GM19324 (cell line): ENCODE results near the gene ANKRD9.
"Not testable (repeated sequence)": the region's sequence is repeated elsewhere in the genome, so short reads cannot be mapped to it uniquely, and the experiment has no call there.

Experiments used
- ATAC-seq: cut with Tn5 transposase; IDR thresholded peaks from one replicate; pipeline ENCODE4 v1.9.1; 2021; ENCODE audit warnings: mild to moderate bottlenecking, moderate library complexity; ENCODE audit not compliant: unreplicated experiment, low FRiP score

ANKRD9 gene

DNA sequence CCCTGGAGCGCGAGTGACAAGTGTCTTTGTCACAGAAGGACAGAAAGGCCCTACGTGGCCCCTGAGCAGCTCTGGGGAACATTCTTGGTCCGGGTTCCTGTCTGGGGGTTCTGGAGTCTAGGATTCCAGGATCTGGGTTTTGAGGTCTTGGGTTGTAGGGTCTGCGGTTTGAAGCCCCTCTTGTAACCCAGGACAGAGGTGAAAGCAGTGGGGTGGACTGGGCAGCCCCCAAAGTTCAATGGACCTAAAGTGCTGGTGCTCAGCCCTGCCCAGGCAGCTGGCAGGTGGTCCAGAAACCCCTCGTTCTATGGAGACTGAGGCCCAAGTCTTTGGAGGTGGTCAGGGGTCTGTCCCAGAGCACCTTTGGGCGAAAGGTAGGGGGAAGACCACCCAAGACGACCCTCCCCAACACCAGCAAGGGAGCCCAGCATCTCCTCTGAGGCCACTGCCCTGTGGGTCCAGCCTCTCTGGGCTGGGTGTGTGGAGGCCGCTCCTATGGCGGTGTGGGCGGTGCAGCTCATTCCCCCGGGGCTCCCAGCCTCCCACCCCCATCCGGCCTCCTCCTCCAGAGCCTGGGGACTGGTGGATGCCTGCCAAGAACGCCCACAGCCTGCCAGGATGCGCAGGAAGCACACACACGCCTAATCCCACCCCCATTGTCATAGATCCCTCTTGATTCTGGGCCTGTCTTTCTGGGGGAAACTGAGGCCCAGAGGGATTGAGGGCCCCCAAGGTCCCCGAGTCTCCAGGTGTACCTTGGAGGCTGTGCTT, 30.2 kb upstream of the ANKRD9 start:
- no peak for ATAC-seq

DNA sequence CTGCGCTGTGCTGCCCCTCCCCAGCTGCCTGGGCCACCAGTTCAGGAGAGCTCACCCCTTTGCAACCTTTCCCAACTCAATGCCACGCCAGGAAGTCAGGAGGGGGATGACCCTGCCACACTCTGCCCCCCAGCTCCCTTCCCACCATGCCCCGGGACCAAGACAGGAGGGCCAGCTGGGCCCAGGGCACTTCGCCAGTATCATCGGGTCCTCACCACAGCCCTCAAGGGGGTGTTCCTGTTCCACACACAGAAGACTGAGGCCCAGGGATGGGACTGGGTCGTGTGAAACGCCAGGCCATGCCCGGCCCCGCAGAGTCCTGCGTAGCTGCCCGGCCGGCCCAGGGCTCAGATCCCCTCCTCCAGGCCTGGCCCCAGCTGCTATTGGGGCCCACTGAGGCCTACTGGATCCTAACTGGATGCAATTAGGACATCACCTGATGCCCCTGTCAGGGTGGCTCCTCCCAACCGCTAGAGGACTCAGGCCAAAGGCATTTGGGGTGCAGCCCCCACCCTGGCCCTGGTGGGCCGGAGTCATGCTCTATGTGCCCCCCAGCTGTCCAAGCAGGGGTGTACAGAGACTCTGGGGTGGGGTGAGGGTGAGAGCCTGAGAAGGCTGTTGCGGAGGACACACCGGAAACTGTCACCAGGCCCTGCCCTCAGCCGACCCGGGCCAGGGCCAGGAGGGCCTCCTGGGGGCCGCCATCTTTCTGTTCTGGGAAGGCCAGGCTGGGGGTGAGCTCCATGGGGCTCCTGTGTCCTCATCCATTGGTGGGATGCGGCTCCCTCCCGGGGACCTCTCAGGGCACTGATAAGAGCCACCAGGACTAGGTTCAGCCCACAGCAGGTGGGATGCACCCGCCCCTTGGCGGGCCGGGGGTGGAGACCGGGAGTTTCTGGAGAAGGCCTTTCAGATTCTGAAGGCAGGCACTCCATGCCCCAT, 29.3 kb upstream of the ANKRD9 start:
- no peak for ATAC-seq

DNA sequence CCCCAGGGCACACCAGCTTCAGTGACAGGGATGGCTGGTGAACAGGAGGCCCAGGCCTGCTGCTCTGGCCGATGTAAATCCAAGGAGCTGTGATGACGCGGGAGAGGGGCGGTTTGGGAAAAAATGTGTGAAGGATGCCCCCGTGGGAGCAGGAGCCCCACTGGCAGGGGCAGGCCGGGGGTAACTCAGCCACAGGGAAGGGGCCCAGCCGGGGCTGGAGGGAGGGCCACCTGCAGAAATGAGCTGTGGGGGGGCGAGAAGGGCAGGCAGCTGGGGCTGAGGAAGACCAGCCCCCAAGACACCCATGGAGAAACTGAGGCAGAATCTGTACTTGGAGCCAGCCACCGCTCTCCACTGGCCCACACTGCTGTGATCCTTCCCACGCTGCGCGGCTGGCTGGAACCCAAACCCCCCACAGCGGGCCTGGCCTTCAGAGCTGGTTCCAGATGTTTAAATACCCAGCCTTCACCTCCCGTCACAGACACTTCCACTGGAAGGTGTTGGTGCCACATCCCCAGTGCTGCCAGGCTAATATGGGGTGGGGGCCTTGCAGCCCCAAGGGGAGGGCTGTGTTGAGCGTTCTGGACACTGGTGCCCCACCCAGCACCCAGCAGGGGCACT, 28.5 kb upstream of the ANKRD9 start:
- ATAC-seq, result no peak

DNA sequence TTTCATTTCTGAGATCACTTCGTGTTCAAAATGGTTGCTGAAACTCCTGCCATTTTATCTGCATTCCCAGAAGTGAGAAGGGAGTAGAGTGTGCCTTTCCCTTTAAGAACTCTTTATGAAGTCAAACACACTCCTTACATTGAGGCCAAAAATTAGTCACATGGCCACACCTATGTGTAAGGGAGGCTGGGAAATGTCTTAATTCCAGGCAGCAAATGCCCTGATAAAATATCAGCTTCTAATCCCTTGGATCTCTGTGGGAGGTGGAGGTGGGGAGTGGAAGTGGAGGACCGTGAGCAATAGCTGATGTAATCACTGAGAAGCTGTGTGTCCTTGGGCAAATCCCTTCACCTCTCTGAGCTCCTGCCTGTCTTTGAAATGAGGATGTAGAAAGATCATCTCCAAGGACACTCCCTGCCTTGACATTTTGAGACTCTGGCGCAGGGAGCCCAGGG, 22.7 kb upstream of the ANKRD9 start:
- ATAC-seq, result no peak

DNA sequence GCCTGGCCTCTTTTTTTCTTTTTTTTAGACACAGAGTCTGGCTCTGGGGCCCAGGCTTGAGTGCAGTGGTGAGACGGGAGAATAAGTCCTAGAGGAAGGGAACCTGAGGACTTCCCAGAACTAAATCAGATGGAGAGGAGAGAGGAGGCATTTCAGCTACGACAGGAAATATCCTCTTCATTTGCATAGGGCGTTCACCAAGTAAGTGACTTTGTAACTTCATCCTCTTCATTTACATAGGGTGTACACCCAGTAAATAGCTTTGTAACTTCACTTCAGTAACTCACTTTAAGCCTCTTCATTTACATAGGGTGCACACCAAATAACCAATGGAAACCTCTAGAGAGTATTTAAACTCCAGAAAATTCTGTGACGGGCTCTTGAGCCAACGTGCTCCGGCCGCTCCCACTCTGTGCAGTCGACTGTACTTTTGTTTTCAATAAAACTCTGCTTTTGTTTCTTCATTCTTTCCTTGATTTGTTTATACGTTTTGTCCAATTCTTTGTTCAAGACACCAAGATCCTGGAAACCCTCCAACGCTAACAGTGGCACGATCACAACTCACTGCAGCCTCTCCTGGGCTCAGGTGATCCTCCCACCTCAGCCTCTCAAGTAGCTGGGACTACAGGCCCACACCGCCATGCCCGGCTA, 21.4 kb upstream of the ANKRD9 start:
- ATAC-seq, result no peak

DNA sequence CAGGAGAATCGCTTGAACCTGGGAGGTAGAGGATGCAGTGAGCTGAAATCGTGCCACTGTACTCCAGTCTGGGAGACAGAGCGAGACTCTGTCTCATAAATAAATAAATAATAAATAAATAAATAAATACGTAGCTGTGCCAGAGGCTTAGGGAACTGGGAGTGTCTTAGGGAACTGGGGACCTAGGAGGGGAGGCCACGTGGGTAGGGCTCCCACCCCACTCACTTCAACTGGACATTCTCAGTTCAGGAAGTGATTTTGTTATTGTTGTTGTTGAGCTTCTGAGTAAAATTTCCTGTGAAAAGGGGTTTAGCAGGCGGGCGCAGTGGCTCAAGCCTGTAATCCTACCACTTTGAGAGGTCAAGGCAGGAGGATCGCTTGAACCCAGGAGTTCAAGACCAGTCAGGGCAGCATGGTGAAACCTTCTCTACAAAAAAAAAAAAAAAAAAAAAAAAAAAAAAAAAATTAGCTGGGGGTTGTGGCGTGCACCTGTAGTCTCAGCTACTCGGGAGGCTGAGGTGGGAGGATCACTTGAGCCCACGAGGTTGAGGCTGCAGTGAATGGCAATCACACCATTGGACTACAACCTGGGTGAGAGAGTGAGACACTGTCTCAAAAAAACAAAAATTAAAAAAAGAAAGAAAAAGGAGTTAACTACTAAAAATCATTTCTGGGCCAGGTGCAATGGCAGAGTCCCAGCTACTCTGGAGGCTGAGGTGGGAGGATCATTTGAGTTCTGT, 19.0 kb upstream of the ANKRD9 start:
- ATAC-seq, result no peak

DNA sequence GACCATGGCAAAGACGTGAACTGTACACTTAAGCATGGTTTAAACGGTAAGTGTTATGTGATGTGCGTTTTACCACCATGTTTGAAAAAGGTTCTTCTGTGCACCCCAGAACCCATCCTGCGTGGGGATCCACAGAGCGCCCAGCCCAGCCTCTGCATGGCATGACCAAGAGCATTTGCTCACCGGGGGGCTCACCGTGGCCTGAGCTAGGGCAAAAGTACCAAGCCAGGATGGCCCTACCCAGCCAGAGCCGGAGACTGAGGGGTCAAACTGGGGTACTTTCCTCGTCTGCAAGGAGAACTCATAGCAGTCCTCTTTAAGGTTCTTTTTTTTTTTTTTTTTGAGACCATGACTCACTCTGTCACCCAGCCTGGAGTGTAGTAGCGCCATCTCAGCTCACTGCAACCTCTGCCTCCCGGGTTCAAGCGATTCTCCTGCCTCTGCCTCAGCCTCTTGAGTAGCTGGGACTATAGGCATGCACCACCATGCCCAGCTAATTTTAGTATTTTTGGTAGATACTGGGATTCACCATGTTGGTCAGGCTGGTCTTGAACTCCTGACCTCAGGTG, 16.4 kb upstream of the ANKRD9 start:
- no peak for ATAC-seq

DNA sequence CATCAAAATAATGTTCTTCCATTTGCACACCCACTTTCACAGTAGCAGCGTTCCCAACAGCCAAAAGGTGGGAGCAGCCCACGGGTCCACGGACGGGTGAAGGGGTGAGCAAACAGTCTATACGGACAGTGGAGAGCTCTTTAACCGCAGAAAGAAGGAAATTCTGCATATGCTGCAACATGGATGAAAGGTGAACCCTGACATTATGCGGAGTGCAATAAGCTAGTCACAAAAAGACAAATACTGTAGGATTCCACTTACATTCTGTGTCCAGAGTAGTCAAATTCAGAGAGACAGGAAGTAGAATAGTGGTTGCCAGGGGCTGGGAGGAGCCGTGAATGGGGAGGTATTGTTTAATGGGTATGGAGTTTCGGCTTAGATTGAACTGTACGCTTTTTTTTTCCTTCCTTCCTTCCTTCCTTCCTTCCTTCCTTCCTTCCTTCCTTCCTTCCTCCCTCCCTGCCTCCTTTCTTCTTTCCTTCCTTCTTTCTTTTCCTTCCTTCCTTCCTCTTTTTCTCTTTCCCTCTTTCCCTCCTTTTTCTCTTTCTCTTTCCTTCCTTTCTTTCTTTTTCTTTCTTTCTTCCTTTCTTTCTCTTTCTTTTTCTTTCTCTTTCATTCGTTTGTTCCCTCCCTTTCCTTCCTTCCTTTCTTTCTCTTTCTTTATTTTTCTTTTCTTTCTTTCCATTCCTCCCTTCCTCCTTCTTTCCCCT, 15.8 kb upstream of the ANKRD9 start:
- no peak for ATAC-seq

DNA sequence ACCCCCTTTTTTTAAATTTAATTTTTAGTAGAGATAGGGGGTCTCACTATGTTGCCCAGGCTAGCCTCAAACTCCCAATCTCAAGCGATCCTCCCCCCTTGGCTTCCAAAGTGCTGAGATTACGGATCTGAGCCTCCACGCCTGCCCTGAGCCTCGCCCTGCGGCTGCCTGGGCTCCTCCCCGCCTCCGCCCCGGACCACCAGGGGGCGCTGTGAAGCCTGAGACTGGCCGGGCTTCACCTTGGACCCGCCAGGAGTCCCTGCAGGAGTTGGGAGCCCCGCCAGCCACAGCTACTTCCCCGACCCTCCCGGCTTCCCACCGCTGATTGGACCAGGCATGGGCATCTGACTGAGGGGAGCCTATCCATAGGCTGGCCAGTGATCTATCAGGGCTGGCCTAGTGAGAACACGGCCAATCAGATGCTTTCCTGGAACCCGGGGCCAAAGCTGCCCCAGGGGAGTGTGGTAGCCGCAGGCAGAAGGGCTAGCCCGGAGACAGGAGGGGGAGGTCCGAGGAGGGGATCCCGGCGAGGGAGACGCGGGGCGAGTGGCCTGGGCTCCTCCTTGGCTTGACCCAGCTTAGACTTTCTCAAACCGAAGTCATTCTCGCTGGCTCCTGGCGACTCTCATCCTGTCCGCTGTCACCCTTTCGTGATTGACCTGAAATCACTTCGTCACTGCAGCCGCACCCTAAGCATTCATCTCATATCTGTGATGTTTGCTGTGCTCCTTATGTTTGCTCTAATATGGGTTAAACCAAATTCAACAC, 15.1 kb upstream of the ANKRD9 start:
- peak; percentile 95 for ATAC-seq

DNA sequence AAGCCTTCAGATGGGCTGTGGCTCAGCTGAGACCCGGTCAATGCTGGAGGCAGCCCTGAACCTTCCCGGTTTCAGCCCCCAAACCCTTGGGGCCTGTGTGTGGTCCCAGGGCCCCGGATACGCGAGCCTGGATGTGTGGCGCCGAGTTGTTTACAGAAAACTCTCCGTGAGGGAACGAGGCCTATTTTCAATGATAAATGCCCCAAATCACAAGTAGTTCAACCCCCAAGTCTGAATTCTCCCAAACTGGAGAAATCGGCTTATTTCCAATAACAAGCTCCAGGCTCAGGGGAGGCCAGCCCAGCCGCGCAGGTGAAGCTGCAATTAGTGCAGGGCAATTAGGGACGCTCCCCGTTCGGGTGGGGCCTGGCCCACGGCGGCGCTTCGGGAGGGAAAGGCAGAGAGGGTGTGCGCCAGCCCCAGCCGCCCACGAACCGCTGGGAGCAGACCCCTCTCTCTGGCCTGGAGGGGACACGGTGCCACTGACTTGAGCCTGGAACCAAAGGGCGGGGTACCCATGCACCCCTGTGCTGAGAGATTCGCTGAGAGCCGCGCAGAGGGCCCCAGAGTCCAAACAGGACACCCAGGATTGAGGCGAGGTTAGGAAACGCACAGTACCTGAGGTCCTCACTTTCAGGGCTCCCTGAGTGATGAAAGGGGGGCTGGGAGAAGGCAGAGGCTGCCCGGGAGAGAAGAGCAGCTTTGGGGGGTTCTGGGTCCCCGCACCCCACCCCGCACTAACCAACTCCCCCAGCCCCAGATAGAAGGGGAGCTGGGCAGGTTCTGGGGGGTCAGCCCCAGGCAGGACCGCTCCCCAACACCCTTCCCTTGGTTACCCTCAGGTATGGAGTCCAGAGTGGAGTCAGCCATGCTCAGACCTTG, 14.2 kb upstream of the ANKRD9 start:
- ATAC-seq, result peak; percentile 3

DNA sequence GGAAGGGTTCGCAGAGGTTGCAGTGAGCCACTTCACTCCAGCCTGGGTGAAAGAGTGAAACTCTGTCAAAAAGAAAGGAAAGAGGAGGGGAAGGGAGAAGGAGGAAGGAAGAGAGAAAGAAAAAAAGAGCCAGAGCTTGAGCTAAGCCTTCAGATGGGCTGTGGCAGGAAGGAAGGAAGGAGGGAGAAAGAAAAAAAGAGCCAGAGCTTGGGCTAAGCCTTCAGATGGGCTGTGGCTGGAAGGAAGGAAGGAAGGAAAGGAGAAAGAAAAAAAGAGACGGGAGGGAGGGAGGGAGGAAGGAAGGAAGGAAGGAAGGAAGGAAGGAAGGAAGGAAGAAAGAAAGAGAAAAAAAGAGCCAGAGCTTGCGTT, 13.6 kb upstream of the ANKRD9 start:
- ATAC-seq, result no peak

DNA sequence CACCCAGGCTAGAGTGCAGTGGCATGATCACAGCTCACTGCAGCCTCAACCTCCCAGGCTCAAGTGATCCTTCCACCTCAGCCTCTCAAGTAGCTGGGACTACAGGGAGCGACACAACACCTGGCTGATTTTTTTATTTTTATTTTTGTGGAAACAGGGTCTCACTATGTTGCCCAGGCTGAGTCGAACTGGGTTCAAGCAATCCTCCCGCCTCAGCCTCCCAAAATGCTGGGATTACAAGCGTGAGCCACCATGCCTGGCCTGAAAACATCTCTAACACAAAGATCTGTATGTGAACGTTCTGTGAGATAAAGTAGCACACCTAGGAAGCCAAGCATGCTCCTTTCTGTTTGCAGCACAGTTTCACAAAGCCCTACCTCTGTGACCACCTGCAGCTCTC, 10.1 kb upstream of the ANKRD9 start:
- not testable (repeated sequence) for ATAC-seq

DNA sequence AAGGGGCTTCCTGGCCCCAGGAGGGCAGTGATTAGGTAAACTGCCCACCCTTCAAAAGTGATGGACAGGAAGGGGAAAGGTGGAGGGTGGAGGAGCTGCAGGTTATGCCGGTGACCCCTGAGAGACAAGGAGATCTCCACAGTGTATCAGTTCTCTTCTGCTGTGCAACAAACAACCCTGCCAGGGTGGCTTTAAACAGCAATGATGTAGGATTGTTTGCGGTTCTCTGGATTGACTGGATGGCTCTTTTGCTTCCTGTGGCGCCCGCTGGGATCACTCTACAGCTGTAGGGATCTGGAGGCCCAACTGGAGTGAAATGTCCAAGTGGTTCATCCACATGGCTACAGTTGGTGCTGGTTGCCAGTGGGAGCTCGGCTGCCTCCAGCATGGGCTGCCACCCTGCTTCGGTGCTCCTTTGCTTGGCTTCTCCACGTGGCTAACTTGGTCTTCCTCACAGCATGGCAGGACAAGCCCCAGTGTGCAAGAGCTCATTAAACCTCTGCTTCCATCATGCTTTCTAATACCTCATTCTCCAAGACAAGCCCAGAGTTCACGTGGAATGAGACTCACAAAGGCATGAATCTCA, 8.6 kb upstream of the ANKRD9 start:
- no peak for ATAC-seq

DNA sequence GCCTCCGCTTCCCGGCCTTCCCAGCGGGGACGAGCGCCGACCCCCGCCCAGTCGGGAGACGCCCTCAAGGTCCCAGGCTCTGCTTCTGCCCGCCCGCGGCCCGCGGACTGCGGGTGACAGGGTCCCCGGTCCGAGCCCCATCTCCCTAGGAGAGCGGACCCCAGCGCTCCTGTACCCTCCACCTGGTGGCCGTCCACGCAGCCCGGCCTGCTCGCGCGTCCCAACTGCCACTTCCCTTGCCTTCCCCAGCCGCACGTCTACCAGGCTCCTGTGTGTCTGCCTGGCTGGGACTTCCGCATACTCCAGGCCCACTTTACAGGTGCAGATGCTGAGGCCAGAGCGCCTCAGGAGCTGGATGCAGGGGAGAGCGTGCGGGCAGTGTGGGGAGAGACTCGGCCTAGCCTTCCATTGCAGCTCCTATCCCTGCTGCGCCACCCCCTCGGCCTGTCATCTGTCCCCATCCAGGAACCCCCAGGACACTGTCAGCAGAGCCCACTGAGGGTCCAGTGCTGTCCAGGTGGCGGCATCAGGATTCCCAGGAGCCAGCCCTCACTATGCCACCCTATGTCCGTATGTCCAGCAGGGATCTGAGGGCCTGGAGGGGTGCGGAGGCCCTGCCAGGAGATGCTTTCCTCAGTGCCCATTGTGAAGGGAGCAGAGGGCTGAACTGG, 8.0 kb upstream of the ANKRD9 start:
- ATAC-seq, result peak; percentile 19

DNA sequence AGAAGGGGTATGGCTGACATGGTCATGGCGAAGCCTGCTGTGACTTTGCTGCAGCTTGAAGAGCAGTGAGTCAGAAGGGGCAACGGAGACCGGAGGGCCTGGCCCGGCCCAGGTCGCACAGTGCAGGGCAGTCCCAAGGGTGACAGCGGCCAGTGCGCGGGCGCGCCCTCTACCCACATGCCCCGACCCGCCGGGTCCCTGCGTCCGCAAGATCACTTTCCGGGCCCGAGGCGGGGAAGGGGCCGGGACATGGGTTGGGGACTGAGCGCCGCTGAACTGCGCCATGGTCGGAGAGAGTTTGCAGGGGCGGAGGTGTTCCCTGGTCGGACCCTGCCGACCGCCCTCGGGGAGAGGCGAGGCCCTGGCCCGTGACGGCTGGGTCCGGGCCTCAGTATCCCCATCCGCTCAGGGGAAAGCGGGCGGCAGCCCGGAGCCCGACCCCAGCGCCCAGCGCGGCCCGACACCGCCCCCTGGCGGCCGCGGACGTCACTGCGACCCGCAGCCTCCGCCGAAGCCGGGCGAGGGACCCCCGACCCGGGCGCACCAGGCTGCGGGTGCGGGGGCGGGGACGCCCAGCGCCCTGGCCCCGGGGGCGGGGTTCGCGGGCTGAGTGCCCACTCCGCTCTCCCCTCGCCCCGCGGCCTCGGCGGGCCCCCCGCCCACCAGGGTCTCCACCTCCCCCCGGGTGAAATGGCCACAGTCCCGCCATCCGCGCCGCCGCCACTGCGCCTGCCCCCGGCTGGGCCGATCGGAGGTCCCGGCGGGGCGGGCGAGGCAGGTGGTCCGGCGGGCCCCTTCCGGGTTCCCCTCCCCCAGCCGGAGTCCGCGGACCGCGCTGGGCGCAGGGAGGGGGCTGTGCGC, 7.2 kb upstream of the ANKRD9 start:
- ATAC-seq, result peak; percentile 51
